ENCODE results near the gene AOX1.

DNA sequence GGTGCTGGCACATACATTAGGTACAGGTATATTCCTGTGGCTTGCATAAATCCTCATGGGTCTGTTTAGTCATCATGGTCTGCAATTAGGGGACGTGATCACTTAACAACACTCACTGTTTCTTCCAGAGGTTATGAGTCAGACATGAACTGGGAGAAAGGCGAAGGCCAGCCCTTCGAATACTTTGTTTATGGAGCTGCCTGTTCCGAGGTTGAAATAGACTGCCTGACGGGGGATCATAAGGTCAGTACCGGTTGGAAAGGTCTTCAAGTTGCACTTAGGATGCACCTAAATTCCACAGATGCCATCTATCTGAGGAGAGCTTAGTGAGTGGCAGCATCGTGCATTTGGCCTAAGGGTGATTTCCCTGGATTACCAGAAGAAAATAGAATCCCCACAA lies 76.9 kb downstream of the AOX1 start:
- TF ChIP-seq, protein P1, sequence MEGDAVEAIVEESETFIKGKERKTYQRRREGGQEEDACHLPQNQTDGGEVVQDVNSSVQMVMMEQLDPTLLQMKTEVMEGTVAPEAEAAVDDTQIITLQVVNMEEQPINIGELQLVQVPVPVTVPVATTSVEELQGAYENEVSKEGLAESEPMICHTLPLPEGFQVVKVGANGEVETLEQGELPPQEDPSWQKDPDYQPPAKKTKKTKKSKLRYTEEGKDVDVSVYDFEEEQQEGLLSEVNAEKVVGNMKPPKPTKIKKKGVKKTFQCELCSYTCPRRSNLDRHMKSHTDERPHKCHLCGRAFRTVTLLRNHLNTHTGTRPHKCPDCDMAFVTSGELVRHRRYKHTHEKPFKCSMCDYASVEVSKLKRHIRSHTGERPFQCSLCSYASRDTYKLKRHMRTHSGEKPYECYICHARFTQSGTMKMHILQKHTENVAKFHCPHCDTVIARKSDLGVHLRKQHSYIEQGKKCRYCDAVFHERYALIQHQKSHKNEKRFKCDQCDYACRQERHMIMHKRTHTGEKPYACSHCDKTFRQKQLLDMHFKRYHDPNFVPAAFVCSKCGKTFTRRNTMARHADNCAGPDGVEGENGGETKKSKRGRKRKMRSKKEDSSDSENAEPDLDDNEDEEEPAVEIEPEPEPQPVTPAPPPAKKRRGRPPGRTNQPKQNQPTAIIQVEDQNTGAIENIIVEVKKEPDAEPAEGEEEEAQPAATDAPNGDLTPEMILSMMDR (IDR thresholded peaks at IDR 0.05): no peak
- no peak for TF ChIP-seq POLR2AphosphoS5 (IDR thresholded peaks at IDR 0.05; ENCODE audit: low read depth, low read length)
- TF ChIP-seq, protein P2, sequence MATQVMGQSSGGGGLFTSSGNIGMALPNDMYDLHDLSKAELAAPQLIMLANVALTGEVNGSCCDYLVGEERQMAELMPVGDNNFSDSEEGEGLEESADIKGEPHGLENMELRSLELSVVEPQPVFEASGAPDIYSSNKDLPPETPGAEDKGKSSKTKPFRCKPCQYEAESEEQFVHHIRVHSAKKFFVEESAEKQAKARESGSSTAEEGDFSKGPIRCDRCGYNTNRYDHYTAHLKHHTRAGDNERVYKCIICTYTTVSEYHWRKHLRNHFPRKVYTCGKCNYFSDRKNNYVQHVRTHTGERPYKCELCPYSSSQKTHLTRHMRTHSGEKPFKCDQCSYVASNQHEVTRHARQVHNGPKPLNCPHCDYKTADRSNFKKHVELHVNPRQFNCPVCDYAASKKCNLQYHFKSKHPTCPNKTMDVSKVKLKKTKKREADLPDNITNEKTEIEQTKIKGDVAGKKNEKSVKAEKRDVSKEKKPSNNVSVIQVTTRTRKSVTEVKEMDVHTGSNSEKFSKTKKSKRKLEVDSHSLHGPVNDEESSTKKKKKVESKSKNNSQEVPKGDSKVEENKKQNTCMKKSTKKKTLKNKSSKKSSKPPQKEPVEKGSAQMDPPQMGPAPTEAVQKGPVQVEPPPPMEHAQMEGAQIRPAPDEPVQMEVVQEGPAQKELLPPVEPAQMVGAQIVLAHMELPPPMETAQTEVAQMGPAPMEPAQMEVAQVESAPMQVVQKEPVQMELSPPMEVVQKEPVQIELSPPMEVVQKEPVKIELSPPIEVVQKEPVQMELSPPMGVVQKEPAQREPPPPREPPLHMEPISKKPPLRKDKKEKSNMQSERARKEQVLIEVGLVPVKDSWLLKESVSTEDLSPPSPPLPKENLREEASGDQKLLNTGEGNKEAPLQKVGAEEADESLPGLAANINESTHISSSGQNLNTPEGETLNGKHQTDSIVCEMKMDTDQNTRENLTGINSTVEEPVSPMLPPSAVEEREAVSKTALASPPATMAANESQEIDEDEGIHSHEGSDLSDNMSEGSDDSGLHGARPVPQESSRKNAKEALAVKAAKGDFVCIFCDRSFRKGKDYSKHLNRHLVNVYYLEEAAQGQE (IDR thresholded peaks at IDR 0.05; ENCODE audit: insufficient read depth in 1 of 2, low read depth in 2 of 2, low read length in 1 of 2): no peak
- TF ChIP-seq SIN3A (IDR thresholded peaks at IDR 0.05; ENCODE audit: borderline replicate concordance, insufficient read depth, low read depth, low read length): no peak
- no peak for TF ChIP-seq TCF7L2 (IDR thresholded peaks at IDR 0.05; ENCODE audit: low read depth, low read length)

Data from Panc1 (cell line).